GM13976 (cell line): ENCODE data around the gene CXXC1.

Experiments
- DNase-seq: peaks from one replicate; pipeline ENCODE4 v3.0.0; 2012; ENCODE audit warnings: low spot score
- CTCF ChIP-seq: IDR thresholded peaks from 2 replicates; pipeline ENCODE4 v1.5.1; 2012; ENCODE audit warnings: borderline replicate concordance, mild to moderate bottlenecking; ENCODE audit not compliant: insufficient read depth; ENCODE audit errors: extremely low read depth, missing control alignments, control extremely low read depth
- in situ Hi-C: fragments of 300-500 bp; cut with MboI; formaldehyde crosslinking; loops from one replicate; pipeline ENCODE4 v1.12.0; 2022; ENCODE audit warnings: low sequenced_read_pairs, mixed read lengths, inconsistent platforms; ENCODE audit not compliant: unreplicated experiment

CXXC1 gene

GRCh38 chr18:50286391-50287027 lies 983 bp downstream of the CXXC1 start:
- no peak for TF ChIP-seq CTCF
- in situ Hi-C loops: loop anchor here (10.0 kb wide), 1 partner anchor 68 kb away; no protein-coding TSS in a partner anchor
- DNase-seq: peak; percentile 55

GRCh38 chr18:50285631-50286321 lies 1.7 kb downstream of the CXXC1 start:
- no peak for DNase-seq
- in situ Hi-C loops: loop anchor here (10.0 kb wide), 1 partner anchor 69 kb away; no protein-coding TSS in a partner anchor
- no peak for TF ChIP-seq CTCF

GRCh38 chr18:50285071-50285470 lies 2.4 kb downstream of the CXXC1 start:
- in situ Hi-C loops: loop anchor here (10.0 kb wide), 1 partner anchor 70 kb away; no protein-coding TSS in a partner anchor
- no peak for TF ChIP-seq CTCF
- no peak for DNase-seq

- DNase-seq: no peak
- in situ Hi-C loops: loop anchor here (10.0 kb wide), 1 partner anchor 70 kb away; no protein-coding TSS in a partner anchor
- TF ChIP-seq CTCF: no peak
Measured at GRCh38 chr18:50284255-50284885, 3.1 kb downstream of the CXXC1 start.

- no peak for DNase-seq
- in situ Hi-C loops: loop anchor here (10.0 kb wide), 1 partner anchor 71 kb away; no protein-coding TSS in a partner anchor
Measured at GRCh38 chr18:50283469-50284209, 3.9 kb downstream of the CXXC1 start.

More at GRCh38 chr18:50283469-50284209, 3.9 kb downstream of the CXXC1 start:
- no peak for TF ChIP-seq CTCF
